Ishikawa (cell line): ENCODE results near the gene VPS51.

Experiments used
- CEBPB ChIP-seq: IDR thresholded peaks from 2 replicates; pipeline ENCODE4 v1.6.1; 2012
- CREB1 ChIP-seq: IDR thresholded peaks from 2 replicates; pipeline ENCODE4 v1.6.1; 2012; ENCODE audit warnings: low read depth
- EP300 ChIP-seq: IDR thresholded peaks from 2 replicates; pipeline ENCODE4 v1.6.1; 2012; ENCODE audit warnings: borderline replicate concordance
- FOXM1 ChIP-seq: IDR thresholded peaks from 2 replicates; pipeline ENCODE4 v1.6.1; 2012; ENCODE audit warnings: low read depth, borderline replicate concordance
- MAX ChIP-seq: IDR thresholded peaks from 2 replicates; pipeline ENCODE4 v1.6.1; 2012
- REST ChIP-seq: IDR thresholded peaks from 2 replicates; pipeline ENCODE4 v1.6.1; 2012; ENCODE audit warnings: low read depth, mild to moderate bottlenecking
- TAF1 ChIP-seq: IDR thresholded peaks from 2 replicates; pipeline ENCODE4 v1.6.1; 2012; ENCODE audit warnings: low read depth, mild to moderate bottlenecking
- TCF12 ChIP-seq: IDR thresholded peaks from 2 replicates; pipeline ENCODE4 v1.6.1; 2012; ENCODE audit warnings: low read depth
- USF1 ChIP-seq: IDR thresholded peaks from 2 replicates; pipeline ENCODE4 v1.6.1; 2012
- YY1 ChIP-seq: IDR thresholded peaks from 2 replicates; pipeline ENCODE4 v1.6.1; 2012; ENCODE audit warnings: low read depth
- ZBTB7A ChIP-seq: IDR thresholded peaks from 2 replicates; pipeline ENCODE4 v1.6.1; 2012; ENCODE audit warnings: low read depth

GRCh38 chr11:65108469-65109123 is 12.6 kb downstream of the VPS51 start:
- TF ChIP-seq USF1 (no peak), ZBTB7A (no peak), TCF12 (no peak), CREB1 (no peak), REST (no peak), TAF1 (no peak), CEBPB (no peak), EP300 (no peak), FOXM1 (no peak), YY1 (no peak), MAX (no peak)
